ENCODE results near the gene SCPEP1. TPM values are rescaled to one million over a fixed set of nuclear protein-coding genes. Genes with fewer than 3 reads are reported as not detected.
A peak's percentile ranks its signal among the peaks of the same experiment; 100 is the strongest.

The SCPEP1 gene
- total and polyA plus RNA-seq, 4 donors: 66.4 to 126 (median 97.2) TPM

- DNase-seq: no peak
- Histone ChIP-seq H3K27me3 (ENCODE audit: control insufficient read depth in 1 of 2, insufficient read depth in 2 of 2, low read length in 1 of 2) (no peaks in the 10 kb centered on the region), H3K4me1 (ENCODE audit: control insufficient read depth in 1 of 2, insufficient read depth in 2 of 2, low read length in 2 of 2) (no peaks in the 10 kb centered on the region), H3K36me3 (ENCODE audit: control insufficient read depth in 1 of 2, insufficient read depth in 2 of 2, low read length in 1 of 2) (no peaks in the 10 kb centered on the region), H3K9me3 (ENCODE audit: control insufficient read depth, low read length) (no peaks in the 10 kb centered on the region), H3K4me3 (ENCODE audit: low read length in 2 of 2) (no peak overlapping the region), H3K27ac (ENCODE audit: low read depth in 1 of 2, low read length in 2 of 2) (no peak overlapping the region)
- intact Hi-C loops (cut with DNase I): no loop called here
- 55 to 58% methylated on average over 3 of the region's 3 CpGs for WGBS, 2 donors
- no peak for ATAC-seq (ENCODE audit: low FRiP score)
These were observed 38.8 kb downstream of the SCPEP1 start for GRCh38 chr17:57016764-57017116.

GRCh38 chr17:57017625-57018024, 39.7 kb downstream of the SCPEP1 start:
- H3K9me3 ChIP-seq (ENCODE audit: control insufficient read depth, low read length): no peaks in the 10 kb centered on the region
- H3K27ac ChIP-seq (ENCODE audit: low read depth in 1 of 2, low read length in 2 of 2): no peak overlapping the region
- no peaks in the 10 kb centered on the region for H3K36me3 ChIP-seq (ENCODE audit: control insufficient read depth in 1 of 2, insufficient read depth in 2 of 2, low read length in 1 of 2)
- WGBS, 2 donors: 68 to 69% methylated on average over 4 of the region's 4 CpGs
- intact Hi-C loops (cut with DNase I): no loop called here
- H3K27me3 ChIP-seq (ENCODE audit: control insufficient read depth in 1 of 2, insufficient read depth in 2 of 2, low read length in 1 of 2): no peaks in the 10 kb centered on the region
- no peaks in the 10 kb centered on the region for H3K4me1 ChIP-seq (ENCODE audit: control insufficient read depth in 1 of 2, insufficient read depth in 2 of 2, low read length in 2 of 2)
- ATAC-seq (ENCODE audit: low FRiP score): no peak
- no peak for DNase-seq
- no peak overlapping the region for H3K4me3 ChIP-seq (ENCODE audit: low read length in 2 of 2)

GRCh38 chr17:57020208-57020607, 42.3 kb downstream of the SCPEP1 start:
- WGBS, 2 donors: 87 to 91% methylated on average over 3 of the region's 3 CpGs
- no peak overlapping the region for H3K4me3 ChIP-seq (ENCODE audit: low read length in 2 of 2)
- DNase-seq (no peak), ATAC-seq (ENCODE audit: low FRiP score) (no peak)
- intact Hi-C loops (cut with DNase I): no loop called here
- H3K4me1 ChIP-seq (ENCODE audit: control insufficient read depth in 1 of 2, insufficient read depth in 2 of 2, low read length in 2 of 2): no peaks in the 10 kb centered on the region
- H3K9me3 ChIP-seq (ENCODE audit: control insufficient read depth, low read length): no peaks in the 10 kb centered on the region
- H3K36me3 ChIP-seq (ENCODE audit: control insufficient read depth in 1 of 2, insufficient read depth in 2 of 2, low read length in 1 of 2): no peaks in the 10 kb centered on the region
- H3K27me3 ChIP-seq (ENCODE audit: control insufficient read depth in 1 of 2, insufficient read depth in 2 of 2, low read length in 1 of 2): no peaks in the 10 kb centered on the region
- H3K27ac ChIP-seq (ENCODE audit: low read depth in 1 of 2, low read length in 2 of 2): no peak overlapping the region

- H3K27me3 ChIP-seq (ENCODE audit: control insufficient read depth in 1 of 2, insufficient read depth in 2 of 2, low read length in 1 of 2): no peaks in the 10 kb centered on the region
- no peaks in the 10 kb centered on the region for H3K4me1 ChIP-seq (ENCODE audit: control insufficient read depth in 1 of 2, insufficient read depth in 2 of 2, low read length in 2 of 2)
- DNase-seq: no peak
- no peak for ATAC-seq (ENCODE audit: low FRiP score)
- no peaks in the 10 kb centered on the region for H3K36me3 ChIP-seq (ENCODE audit: control insufficient read depth in 1 of 2, insufficient read depth in 2 of 2, low read length in 1 of 2)
- intact Hi-C loops (cut with DNase I): no loop called here
- H3K4me3 ChIP-seq (ENCODE audit: low read length in 2 of 2): no peak overlapping the region
- WGBS, 2 donors: 46 to 51% methylated on average over 4 of the region's 4 CpGs
- no peaks in the 10 kb centered on the region for H3K9me3 ChIP-seq (ENCODE audit: control insufficient read depth, low read length)
- no peak overlapping the region for H3K27ac ChIP-seq (ENCODE audit: low read depth in 1 of 2, low read length in 2 of 2)
These were observed 43.5 kb downstream of the SCPEP1 start for GRCh38 chr17:57021226-57021940.

GRCh38 chr17:57025876-57026275, 47.9 kb downstream of the SCPEP1 start:
- DNase-seq (no peak), ATAC-seq (ENCODE audit: low FRiP score) (no peak)
- WGBS, 2 donors: 80 to 82% methylated on average over 1 of the region's 1 CpG
- intact Hi-C loops (cut with DNase I): no loop called here
- H3K27me3 ChIP-seq (ENCODE audit: control insufficient read depth in 1 of 2, insufficient read depth in 2 of 2, low read length in 1 of 2): no peaks in the 10 kb centered on the region
- no peak overlapping the region for H3K4me3 ChIP-seq (ENCODE audit: low read length in 2 of 2)
- no peak overlapping the region for H3K27ac ChIP-seq (ENCODE audit: low read depth in 1 of 2, low read length in 2 of 2)
- no peaks in the 10 kb centered on the region for H3K9me3 ChIP-seq (ENCODE audit: control insufficient read depth, low read length)
- no peaks in the 10 kb centered on the region for H3K36me3 ChIP-seq (ENCODE audit: control insufficient read depth in 1 of 2, insufficient read depth in 2 of 2, low read length in 1 of 2)
- no peaks in the 10 kb centered on the region for H3K4me1 ChIP-seq (ENCODE audit: control insufficient read depth in 1 of 2, insufficient read depth in 2 of 2, low read length in 2 of 2)

- Histone ChIP-seq H3K27me3 (ENCODE audit: control insufficient read depth in 1 of 2, insufficient read depth in 2 of 2, low read length in 1 of 2) (no peaks in the 10 kb centered on the region), H3K4me1 (ENCODE audit: control insufficient read depth in 1 of 2, insufficient read depth in 2 of 2, low read length in 2 of 2) (peaks cover 0 to 3% of the 10 kb centered on the region in 2 donors), H3K27ac (ENCODE audit: low read depth in 1 of 2, low read length in 2 of 2) (no peak overlapping the region), H3K9me3 (ENCODE audit: control insufficient read depth, low read length) (no peaks in the 10 kb centered on the region), H3K4me3 (ENCODE audit: low read length in 2 of 2) (no peak overlapping the region), H3K36me3 (ENCODE audit: control insufficient read depth in 1 of 2, insufficient read depth in 2 of 2, low read length in 1 of 2) (no peaks in the 10 kb centered on the region)
- 86 to 100% methylated on average over 1 of the region's 1 CpG for whole genome bisulfite sequencing, 2 donors
- ATAC-seq (ENCODE audit: low FRiP score) (no peak), DNase-seq (no peak)
- intact Hi-C loops (cut with DNase I): no loop called here
These were observed 49.9 kb downstream of the SCPEP1 start for GRCh38 chr17:57027852-57028251.

- intact Hi-C loops (cut with DNase I): loop anchor here in 1 of 2 donors (2.0 kb wide), 1 partner anchor 52 kb away; the partner anchor contains the start of gene AKAP1
- H3K4me3 ChIP-seq (ENCODE audit: low read length in 2 of 2): no peak overlapping the region
- WGBS, 2 donors: 12 to 16% methylated on average over 8 of the region's 8 CpGs
These were observed 54.4 kb downstream of the SCPEP1 start for GRCh38 chr17:57032343-57032742.

GRCh38 chr17:57033296-57033695, 55.4 kb downstream of the SCPEP1 start:
- intact Hi-C loops (cut with DNase I): loop anchor here in 1 of 2 donors (2.0 kb wide), 1 partner anchor 52 kb away; the partner anchor contains the start of gene AKAP1
- WGBS, 2 donors: 1 to 5% methylated on average over 3 of the region's 3 CpGs
- H3K9me3 ChIP-seq (ENCODE audit: control insufficient read depth, low read length): no peaks in the 10 kb centered on the region
- no peaks in the 10 kb centered on the region for H3K27me3 ChIP-seq (ENCODE audit: control insufficient read depth in 1 of 2, insufficient read depth in 2 of 2, low read length in 1 of 2)
- peaks cover 3 to 5% of the 10 kb centered on the region in 2 donors for H3K4me1 ChIP-seq (ENCODE audit: control insufficient read depth in 1 of 2, insufficient read depth in 2 of 2, low read length in 2 of 2)
- H3K4me3 ChIP-seq (ENCODE audit: low read length in 2 of 2): no peak overlapping the region
- peak; percentile 83 for ATAC-seq (ENCODE audit: low FRiP score)
- peak in 1 of 2 donors; percentile 61 for DNase-seq
- peak overlapping the region; percentile 59 to 88 for H3K27ac ChIP-seq (ENCODE audit: low read depth in 1 of 2, low read length in 2 of 2)
- H3K36me3 ChIP-seq (ENCODE audit: control insufficient read depth in 1 of 2, insufficient read depth in 2 of 2, low read length in 1 of 2): no peaks in the 10 kb centered on the region

More at GRCh38 chr17:57032343-57032742, 54.4 kb downstream of the SCPEP1 start:
- DNase-seq (no peak), ATAC-seq (ENCODE audit: low FRiP score) (peak; percentile 56)
- no peaks in the 10 kb centered on the region for H3K36me3 ChIP-seq (ENCODE audit: control insufficient read depth in 1 of 2, insufficient read depth in 2 of 2, low read length in 1 of 2)
- no peaks in the 10 kb centered on the region for H3K27me3 ChIP-seq (ENCODE audit: control insufficient read depth in 1 of 2, insufficient read depth in 2 of 2, low read length in 1 of 2)
- H3K9me3 ChIP-seq (ENCODE audit: control insufficient read depth, low read length): no peaks in the 10 kb centered on the region
- peaks cover 3 to 5% of the 10 kb centered on the region in 2 donors for H3K4me1 ChIP-seq (ENCODE audit: control insufficient read depth in 1 of 2, insufficient read depth in 2 of 2, low read length in 2 of 2)
- peak overlapping the region; percentile 43 to 88 for H3K27ac ChIP-seq (ENCODE audit: low read depth in 1 of 2, low read length in 2 of 2)
